Loucy (cell line): ENCODE results near the gene ADM2.

ENCODE experiments used
- CTCF ChIP-seq: fragments of 200-600 bp; sonication (generic); conservative IDR thresholded peaks from 2 replicates; pipeline ENCODE4 v1.5.1; 2014; ENCODE audit warnings: mild to moderate bottlenecking, antibody characterized with exemption, low read length
- EZH2phosphoT487 ChIP-seq: fragments of 200-600 bp; IDR thresholded peaks from 2 replicates; pipeline ENCODE4 v1.6.1; 2018; ENCODE audit warnings: antibody characterized with exemption, mild to moderate bottlenecking, moderate library complexity, borderline replicate concordance

GRCh38 chr22:50445071-50445879 is 36.1 kb upstream of the ADM2 start:
- no peak for TF ChIP-seq CTCF
- no peak for TF ChIP-seq EZH2phosphoT487
